ENCODE measurements around the gene MAPKAP1.

DNA sequence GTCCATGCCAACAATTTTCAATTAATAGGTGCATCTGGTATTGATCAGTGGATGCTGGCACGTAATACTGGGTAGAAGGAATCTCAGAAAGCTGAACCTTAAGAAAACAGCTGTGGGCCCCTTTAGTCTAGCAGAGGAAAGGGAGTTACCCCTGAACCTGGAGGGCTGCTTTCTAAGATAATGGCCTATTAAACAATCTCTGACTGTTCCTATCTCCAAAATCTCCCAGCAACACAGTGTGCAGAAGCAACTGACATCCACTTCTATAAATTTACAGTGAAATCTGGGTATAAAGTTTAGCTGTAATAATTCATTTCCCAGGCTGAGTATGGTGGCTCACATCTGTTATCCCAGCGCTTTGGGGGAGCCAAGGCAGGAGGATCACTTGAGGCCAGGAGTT, 198.8 kb downstream of the MAPKAP1 start:
- TF ChIP-seq SPI1 (IDR thresholded peaks at IDR 0.05; ENCODE audit: low read depth, low read length) (no peak), POU2F2 (IDR thresholded peaks at IDR 0.05; ENCODE audit: low read depth, low read length) (no peak), POLR2A (IDR thresholded peaks at IDR 0.05; ENCODE audit: low read depth, low read length) (no peak), POLR2AphosphoS5 (IDR thresholded peaks at IDR 0.05; ENCODE audit: low read depth, low read length) (no peak), TAF1 (IDR thresholded peaks at IDR 0.05; ENCODE audit: low read depth, low read length) (no peak), PAX5 (IDR thresholded peaks at IDR 0.05; ENCODE audit: insufficient read depth, low read length, severe bottlenecking) (no peak)
